Retinal pigment epithelial cell (primary cell): ENCODE data around the gene PLA2G2C.

Source experiments
- DNase-seq: peaks from one replicate; pipeline ENCODE4 v3.0.0-alpha.2; 2010; ENCODE audit warnings: low read depth
- H3K4me3 ChIP-seq: 2 replicates; pipeline ENCODE4 v1.5.1; 2011; ENCODE audit warnings: mild to moderate bottlenecking, low read length, control low read depth, moderate library complexity
- CTCF ChIP-seq: conservative IDR thresholded peaks from 2 replicates; pipeline ENCODE4 v1.5.1; 2011; ENCODE audit warnings: low read depth, low read length, control low read depth, inconsistent platforms

Gene PLA2G2C

DNA sequence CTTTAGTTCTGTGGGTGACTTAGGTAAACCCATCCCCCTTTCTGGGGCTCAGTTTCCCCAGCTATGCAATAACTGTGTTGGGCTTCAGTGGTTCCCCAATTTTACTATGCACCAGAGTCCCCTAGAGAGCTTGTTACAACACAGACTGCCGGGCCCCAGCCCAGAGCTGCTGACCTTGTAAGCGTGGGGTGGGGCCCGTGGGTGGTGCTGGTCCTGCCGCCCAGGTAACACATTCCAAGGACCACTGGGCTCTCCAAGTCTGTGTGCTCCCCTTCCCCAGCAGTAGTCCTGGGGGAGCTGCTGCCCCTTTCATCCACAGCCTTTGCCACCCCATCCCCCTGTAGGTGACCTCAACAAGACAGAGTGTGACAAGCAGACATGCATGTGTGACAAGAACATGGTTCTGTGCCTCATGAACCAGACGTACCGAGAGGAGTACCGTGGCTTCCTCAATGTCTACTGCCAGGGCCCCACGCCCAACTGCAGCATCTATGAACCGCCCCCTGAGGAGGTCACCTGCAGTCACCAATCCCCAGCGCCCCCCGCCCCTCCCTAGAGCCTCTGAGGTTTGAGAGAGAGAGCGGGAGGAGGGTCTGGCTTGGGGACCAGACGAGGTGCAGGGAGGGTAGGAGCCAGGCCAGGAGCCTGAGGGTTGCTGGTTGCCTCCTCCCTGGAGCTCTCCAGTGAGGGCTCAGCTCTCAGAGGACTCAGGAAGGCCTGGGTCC, 38.3 kb downstream of the PLA2G2C start:
- no peak for TF ChIP-seq CTCF
- DNase-seq, result no peak
- H3K4me3 ChIP-seq, result no peak overlapping the region

GRCh38 chr1:20143734-20144565, 42.4 kb downstream of the PLA2G2C start:
- no peak for TF ChIP-seq CTCF
- H3K4me3 ChIP-seq, result no peak overlapping the region
- DNase-seq, result no peak

DNA sequence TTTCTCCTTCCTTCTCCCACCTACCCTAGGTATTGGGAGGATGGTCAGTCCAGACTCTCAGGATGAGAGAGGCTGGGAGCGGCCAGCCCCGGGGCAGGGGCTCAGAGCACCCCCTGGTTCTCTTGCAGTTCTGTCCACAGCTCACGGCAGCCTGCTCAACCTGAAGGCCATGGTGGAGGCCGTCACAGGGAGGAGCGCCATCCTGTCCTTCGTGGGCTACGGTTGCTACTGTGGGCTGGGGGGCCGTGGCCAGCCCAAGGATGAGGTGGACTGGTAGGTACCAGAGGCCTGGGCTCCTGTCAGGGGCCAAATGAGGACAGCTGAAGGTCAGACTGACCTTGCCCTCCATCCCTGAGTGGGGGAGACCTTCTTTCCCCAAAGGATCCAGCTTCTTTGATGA, 43.0 kb downstream of the PLA2G2C start:
- no peak for DNase-seq
- no peak for TF ChIP-seq CTCF
- H3K4me3 ChIP-seq, result no peak overlapping the region

DNA sequence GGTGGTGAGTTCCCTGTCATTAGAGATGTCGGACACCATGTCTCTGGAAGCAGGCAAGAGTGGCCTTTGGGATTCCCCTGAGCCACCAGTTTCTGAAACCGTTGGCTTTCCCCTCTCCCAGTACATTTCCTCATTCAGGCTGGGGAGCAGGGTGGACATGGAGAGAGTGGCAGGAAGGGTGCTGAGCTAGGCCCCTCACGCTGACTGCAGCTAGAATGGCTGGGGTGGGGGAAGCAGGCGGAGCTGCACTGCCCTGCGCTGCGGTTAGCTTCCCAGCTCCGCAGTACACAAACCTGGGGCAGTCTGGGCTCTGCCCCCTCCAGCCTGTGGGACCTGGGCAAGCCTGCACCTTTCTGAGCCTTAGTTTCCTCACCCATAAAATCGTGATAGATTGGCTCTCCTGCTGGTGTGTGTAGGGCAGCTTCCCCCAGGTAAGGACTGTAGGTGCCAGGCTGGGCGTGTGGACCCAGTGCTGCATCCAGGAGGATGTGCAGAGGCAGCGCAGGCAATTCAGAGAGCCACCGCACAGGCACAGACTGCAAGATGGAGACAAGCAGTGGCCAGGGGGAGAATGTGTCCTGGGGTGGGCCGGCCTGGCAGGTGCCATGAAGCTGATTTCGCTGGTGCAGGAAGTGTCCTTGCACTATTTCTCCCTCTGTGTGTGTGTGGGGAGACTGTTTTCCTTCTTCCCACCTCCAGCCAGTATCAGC, 44.2 kb downstream of the PLA2G2C start:
- no peak for DNase-seq
- no peak for TF ChIP-seq CTCF
- no peak overlapping the region for H3K4me3 ChIP-seq

DNA sequence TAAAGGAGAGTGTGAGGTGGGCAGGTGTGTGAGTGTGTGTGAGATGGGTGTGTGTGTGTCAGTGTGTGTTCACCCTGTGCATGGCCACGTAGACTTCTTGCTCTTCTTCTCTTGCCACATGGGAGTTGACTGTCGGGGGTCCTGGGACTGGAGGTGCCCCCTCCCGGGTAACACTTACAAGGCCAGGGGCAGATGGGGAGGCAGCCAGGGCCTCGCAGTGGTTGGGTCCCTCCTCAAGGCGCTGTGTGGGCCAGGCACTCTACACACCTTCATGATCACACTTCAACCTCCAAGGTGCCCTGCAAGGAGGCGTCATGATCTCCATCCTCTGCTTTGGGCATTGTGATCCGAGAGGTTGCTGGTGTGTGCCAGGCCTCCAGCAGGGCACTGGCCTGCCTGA, 44.9 kb downstream of the PLA2G2C start:
- TF ChIP-seq CTCF, result no peak
- DNase-seq, result no peak
- no peak overlapping the region for H3K4me3 ChIP-seq

GRCh38 chr1:20141001-20141400, 45.3 kb downstream of the PLA2G2C start:
- DNase-seq, result no peak
- TF ChIP-seq CTCF, result no peak
- H3K4me3 ChIP-seq, result no peak overlapping the region
